Stimulated activated CD4-positive, alpha-beta T cell treated with anti-CD3 and anti-CD28 coated beads, TNF-alpha, amount 100 ng/mL, for 48 hours (primary cell): ENCODE measurements around the gene KCNB1.
"Not testable (repeated sequence)": the region's sequence is repeated elsewhere in the genome, so short reads cannot be mapped to it uniquely, and the experiment has no call there.

Source experiments
- DNase-seq, 3 donors: peaks; one replicate each; pipeline ENCODE4 v3.0.0-alpha.2; 2020; ENCODE audit warnings: low read depth in 3 of 3

Gene KCNB1

GRCh38 chr20:49323622-49324238, 158.7 kb downstream of the KCNB1 start:
- no peak for DNase-seq

- DNase-seq = no peak
These were observed 162.0 kb downstream of the KCNB1 start for GRCh38 chr20:49320460-49320859.

GRCh38 chr20:49319208-49319809, 163.2 kb downstream of the KCNB1 start:
- no peak for DNase-seq

GRCh38 chr20:49318430-49319207, 163.8 kb downstream of the KCNB1 start:
- DNase-seq = no peak

GRCh38 chr20:49318091-49318429, 164.4 kb downstream of the KCNB1 start:
- DNase-seq = no peak

- DNase-seq = no peak
These were observed 165.8 kb downstream of the KCNB1 start for GRCh38 chr20:49316704-49317103.

- no peak for DNase-seq
These were observed 166.9 kb downstream of the KCNB1 start for GRCh38 chr20:49315580-49315979.

GRCh38 chr20:49314052-49314451, 168.4 kb downstream of the KCNB1 start:
- not testable (repeated sequence) for DNase-seq
